ENCODE measurements around the gene LPP.
A peak's percentile ranks its signal among the peaks of the same experiment; 100 is the strongest.

LPP gene

GRCh38 chr3:188686324-188686723 lies 532.4 kb downstream of the LPP start:
- no peak for DNase-seq (ENCODE audit: low spot score)
- TF ChIP-seq, protein P1, sequence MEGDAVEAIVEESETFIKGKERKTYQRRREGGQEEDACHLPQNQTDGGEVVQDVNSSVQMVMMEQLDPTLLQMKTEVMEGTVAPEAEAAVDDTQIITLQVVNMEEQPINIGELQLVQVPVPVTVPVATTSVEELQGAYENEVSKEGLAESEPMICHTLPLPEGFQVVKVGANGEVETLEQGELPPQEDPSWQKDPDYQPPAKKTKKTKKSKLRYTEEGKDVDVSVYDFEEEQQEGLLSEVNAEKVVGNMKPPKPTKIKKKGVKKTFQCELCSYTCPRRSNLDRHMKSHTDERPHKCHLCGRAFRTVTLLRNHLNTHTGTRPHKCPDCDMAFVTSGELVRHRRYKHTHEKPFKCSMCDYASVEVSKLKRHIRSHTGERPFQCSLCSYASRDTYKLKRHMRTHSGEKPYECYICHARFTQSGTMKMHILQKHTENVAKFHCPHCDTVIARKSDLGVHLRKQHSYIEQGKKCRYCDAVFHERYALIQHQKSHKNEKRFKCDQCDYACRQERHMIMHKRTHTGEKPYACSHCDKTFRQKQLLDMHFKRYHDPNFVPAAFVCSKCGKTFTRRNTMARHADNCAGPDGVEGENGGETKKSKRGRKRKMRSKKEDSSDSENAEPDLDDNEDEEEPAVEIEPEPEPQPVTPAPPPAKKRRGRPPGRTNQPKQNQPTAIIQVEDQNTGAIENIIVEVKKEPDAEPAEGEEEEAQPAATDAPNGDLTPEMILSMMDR (conservative IDR thresholded peaks at IDR 0.05; ENCODE audit: low read depth) = no peak
- ChIA-PET POLR2A (ENCODE audit: low non-redundant PET) (no interaction called here), CTCF (no interaction called here)
- H3K27ac ChIP-seq = no peak overlapping the region

- POLR2A ChIA-PET (ENCODE audit: low non-redundant PET) = no interaction called here
- TF ChIP-seq, protein P1 (conservative IDR thresholded peaks at IDR 0.05; ENCODE audit: low read depth) = no peak
- DNase-seq (ENCODE audit: low spot score) = no peak
- CTCF ChIA-PET = interaction anchor here (0.7 kb wide), 2 partner anchors 15 to 281 kb away, joined by 3 read pairs; no protein-coding TSS in a partner anchor
- H3K27ac ChIP-seq = no peak overlapping the region
Observed at GRCh38 chr3:188687389-188687788, 533.4 kb downstream of the LPP start.

- POLR2A ChIA-PET (ENCODE audit: low non-redundant PET) = no interaction called here
- DNase-seq (ENCODE audit: low spot score) = no peak
- H3K27ac ChIP-seq = peak overlapping the region; percentile 74
- CTCF ChIA-PET = interaction anchor here (0.6 to 0.7 kb wide), 2 partner anchors 60 to 66 kb away, joined by 3 to 4 read pairs; no protein-coding TSS in a partner anchor
- TF ChIP-seq, protein P1 (conservative IDR thresholded peaks at IDR 0.05; ENCODE audit: low read depth) = no peak
Observed at GRCh38 chr3:188689101-188689574, 535.2 kb downstream of the LPP start.

GRCh38 chr3:188690064-188690463 lies 536.1 kb downstream of the LPP start:
- CTCF ChIA-PET = interaction anchor here (0.7 kb wide), 1 partner anchor 59 kb away, joined by 3 read pairs; no protein-coding TSS in a partner anchor
- POLR2A ChIA-PET (ENCODE audit: low non-redundant PET) = no interaction called here
- H3K27ac ChIP-seq = no peak overlapping the region

GRCh38 chr3:188691004-188691403 lies 537.0 kb downstream of the LPP start:
- ChIA-PET POLR2A (ENCODE audit: low non-redundant PET) (no interaction called here), CTCF (interaction anchor here (0.6 kb wide), 1 partner anchor 8 kb away, joined by 3 read pairs; no protein-coding TSS in a partner anchor)
- TF ChIP-seq, protein P1 (conservative IDR thresholded peaks at IDR 0.05; ENCODE audit: low read depth) = no peak
- DNase-seq (ENCODE audit: low spot score) = no peak
- no peak overlapping the region for H3K27ac ChIP-seq

More at GRCh38 chr3:188690064-188690463, 536.1 kb downstream of the LPP start:
- no peak for DNase-seq (ENCODE audit: low spot score)
- TF ChIP-seq, protein P1 (conservative IDR thresholded peaks at IDR 0.05; ENCODE audit: low read depth) = no peak

GRCh38 chr3:188691665-188692064 lies 537.7 kb downstream of the LPP start:
- ChIA-PET CTCF (interaction anchor here (0.6 kb wide), 1 partner anchor 9 kb away, joined by 3 read pairs; no protein-coding TSS in a partner anchor), POLR2A (ENCODE audit: low non-redundant PET) (no interaction called here)
- H3K27ac ChIP-seq = no peak overlapping the region
- DNase-seq (ENCODE audit: low spot score) = no peak
- TF ChIP-seq, protein P1 (conservative IDR thresholded peaks at IDR 0.05; ENCODE audit: low read depth) = no peak
